ENCODE results near the gene SULT1C3. TPM values are rescaled to one million over a fixed set of nuclear protein-coding genes. Genes with fewer than 3 reads are reported as not detected.

The SULT1C3 gene
- total RNA-seq, 1 experiment from 2014 or later, result not detected

DNA sequence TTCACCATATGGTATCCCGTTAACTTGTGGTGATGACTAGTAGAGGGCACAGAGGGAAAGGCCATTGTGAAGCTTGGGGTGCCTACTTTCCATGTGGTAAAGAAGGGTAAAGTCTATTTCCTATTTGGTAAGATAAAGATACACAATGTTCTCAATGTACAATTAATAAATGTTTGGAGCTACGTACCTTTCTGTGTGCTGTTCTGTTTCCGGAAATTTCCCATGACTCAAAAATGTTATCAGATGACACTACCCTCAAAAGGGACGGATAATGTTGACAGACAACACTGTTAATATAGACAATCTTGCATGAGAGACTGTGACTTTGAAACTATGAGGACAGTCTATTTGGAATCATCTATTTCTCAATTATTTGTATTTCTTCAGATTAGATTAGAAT lies 4.2 kb upstream of the SULT1C3 start:
- DNase-seq (ENCODE audit: low read depth, low spot score), result no peak
- in situ Hi-C loops (cut with HindIII; ENCODE audit: low pct_unique_long_range_greater_than_20kb, low sequenced_read_pairs), result no loop called here

DNA sequence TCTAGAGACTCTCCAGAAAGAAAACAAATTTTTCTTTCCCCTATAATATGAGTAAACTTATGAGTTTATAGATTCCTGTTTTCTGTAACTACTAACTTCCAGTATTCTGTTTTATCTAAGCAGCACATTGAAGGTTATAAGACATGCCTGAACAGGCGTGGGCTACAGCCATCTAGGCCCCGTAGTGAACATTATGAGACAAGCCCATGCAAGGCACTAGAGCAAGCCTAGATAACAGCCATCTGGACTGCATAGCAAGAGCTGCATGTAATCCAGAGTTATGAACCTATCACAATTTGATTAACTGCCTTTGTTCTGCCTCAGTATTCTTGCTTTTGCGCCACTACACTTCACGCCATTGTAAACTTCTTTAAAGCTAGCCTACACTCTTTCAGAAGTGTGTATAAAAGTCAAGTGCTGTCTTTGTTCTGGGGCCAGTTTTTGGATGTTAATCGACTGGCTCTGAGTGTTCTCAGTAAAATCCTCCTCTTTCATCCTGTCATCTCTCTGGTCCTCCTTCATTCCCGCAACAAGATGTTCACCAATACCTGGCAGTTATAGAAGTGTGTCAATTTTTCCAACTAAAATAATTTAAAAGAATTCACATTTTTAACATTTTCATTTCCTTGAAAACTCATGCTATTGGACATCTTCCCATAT lies 3.0 kb upstream of the SULT1C3 start:
- in situ Hi-C loops (cut with HindIII; ENCODE audit: low pct_unique_long_range_greater_than_20kb, low sequenced_read_pairs), result no loop called here
- no peak for DNase-seq (ENCODE audit: low read depth, low spot score)

DNA sequence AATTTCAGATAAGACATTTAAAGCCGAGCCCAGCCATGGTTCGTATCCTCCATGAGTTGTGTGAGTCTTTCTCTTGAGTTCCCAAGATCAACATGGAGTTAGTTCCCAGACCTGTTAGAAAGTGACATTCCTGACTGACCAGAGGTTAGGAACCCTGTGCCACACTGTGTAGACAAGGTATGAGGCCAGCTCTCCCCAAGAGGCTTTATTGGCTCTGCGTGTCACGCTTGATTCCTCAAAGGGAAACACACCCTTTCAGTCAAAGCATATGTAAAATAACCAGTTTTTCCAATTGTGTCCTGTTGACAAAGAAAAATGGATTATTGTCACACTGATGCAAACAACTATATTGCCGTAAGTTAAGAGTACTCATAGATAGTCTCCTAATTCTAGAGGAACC lies 1.2 kb downstream of the SULT1C3 start:
- no peak for DNase-seq (ENCODE audit: low read depth, low spot score)

DNA sequence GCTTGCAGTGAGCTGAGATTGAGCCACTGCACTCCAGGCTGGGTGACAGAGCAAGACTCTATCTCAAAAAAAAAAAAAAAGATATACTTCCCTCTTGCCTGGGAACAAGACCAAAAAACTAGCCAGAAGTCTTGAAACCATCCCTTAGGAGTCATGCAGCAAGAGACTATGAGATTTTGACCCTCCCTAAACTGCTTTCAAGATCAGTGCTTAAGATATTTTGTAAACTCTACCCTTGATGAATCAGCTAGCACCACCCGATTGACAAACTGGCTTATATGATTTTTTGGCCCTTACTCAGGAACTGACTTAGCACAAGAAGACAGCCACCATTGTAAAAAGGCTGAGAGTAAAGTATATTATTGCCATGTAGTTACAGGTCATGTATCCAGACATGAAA lies 3.8 kb downstream of the SULT1C3 start:
- in situ Hi-C loops (cut with HindIII; ENCODE audit: low pct_unique_long_range_greater_than_20kb, low sequenced_read_pairs), result no loop called here
- DNase-seq (ENCODE audit: low read depth, low spot score), result no peak

More for the DNA sequence above, 1.2 kb downstream of the SULT1C3 start:
- in situ Hi-C loops (cut with HindIII; ENCODE audit: low pct_unique_long_range_greater_than_20kb, low sequenced_read_pairs), result no loop called here

DNA sequence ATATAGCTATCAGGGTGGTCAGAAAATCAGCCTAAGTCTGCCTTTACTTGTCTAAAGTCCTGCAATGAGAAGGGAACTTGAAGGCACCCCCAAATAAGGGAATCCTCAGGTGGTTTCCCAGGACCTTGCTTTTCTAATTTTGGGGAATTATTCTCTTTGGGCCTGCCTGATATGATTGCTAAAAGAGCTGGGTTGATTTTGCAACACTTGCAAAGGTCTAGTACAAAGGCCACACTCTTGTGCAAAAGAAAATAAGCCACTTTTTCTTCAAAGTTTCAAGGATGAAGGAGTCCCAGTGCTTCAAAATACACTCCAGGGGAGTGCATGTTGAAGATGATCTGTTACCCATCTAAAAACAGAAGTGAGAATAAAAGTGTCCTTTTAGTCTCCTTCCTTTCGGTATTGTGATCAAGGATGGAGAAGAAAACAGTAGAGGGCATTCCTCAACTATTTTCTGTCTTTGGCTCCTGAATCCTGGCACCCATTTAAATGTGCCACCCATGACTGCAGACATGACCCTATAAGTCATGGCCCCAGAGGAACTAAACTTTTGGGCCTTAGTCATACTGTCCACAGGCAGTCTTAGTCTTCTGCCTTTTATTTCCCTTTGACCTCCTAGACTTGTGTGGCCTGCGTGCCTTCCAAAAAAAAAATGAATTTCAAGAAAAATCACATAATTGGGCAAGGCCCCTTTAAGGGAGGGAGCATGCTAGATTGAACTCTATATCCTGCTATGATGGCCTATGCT lies 5.1 kb downstream of the SULT1C3 start:
- in situ Hi-C loops (cut with HindIII; ENCODE audit: low pct_unique_long_range_greater_than_20kb, low sequenced_read_pairs), result no loop called here
- DNase-seq (ENCODE audit: low read depth, low spot score), result no peak

DNA sequence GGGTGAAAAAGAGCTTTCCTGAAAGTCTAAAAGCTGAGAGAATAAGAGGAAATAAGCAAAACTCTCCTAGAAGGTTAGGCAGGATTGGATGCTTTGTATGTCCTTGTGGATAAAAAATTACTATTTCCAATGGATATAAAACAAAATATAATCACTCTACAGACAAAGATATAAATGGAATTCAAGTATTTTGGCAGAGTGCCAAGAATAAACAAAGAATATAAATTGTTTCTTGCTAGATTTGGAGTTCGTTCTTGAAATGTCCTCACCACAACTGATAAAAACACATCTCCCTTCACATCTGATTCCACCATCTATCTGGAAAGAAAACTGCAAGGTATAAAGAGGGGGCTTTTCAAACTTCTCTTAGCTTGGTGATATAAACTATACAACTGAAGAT lies 13.3 kb downstream of the SULT1C3 start:
- DNase-seq (ENCODE audit: low read depth, low spot score), result no peak
- in situ Hi-C loops (cut with HindIII; ENCODE audit: low pct_unique_long_range_greater_than_20kb, low sequenced_read_pairs), result no loop called here

DNA sequence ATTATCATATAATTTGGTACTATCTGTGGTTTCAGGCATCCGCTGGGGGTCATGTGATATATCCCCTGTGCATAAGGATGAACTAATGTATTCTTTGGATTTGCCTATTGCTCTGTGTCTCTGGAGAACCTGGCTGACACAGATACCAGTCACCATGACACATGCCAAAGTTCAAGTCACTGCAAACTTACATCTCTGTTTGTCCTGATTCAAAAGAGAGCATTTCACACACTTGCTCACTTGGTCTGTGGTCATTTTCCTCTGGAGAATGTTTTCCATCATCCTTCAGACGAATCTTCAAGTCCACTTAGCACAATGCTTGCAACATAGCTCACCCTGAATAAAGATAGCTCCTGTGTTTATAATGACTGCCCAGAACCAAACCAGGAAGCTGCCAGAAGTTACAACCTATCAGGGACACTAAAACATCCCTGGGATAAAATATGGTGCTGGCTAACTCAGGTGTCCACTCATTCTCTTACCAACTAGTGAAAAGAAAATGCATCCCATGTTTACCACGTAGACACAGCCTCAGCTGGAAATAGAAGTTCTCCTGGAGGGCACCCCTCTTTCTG lies 18.1 kb downstream of the SULT1C3 start:
- peak; percentile 4 for DNase-seq (ENCODE audit: low read depth, low spot score)
- in situ Hi-C loops (cut with HindIII; ENCODE audit: low pct_unique_long_range_greater_than_20kb, low sequenced_read_pairs), result no loop called here

DNA sequence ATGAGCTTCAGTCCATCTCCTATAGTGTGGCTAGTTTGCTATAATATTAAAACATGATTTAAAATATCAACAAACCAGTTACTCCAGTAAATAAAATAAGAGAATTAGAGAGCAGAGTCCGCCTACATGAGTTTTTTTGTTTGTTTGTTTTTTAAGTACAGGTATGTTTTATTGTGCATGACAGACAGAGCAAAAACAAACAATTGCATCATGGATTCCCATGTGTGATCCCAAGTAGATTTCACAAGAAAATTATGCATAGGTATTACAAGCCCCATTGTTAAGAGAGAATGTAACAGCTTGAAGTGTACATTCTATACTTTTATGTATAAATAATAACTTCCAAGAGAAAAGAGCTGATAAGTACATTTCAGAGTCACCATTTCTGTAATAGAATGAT lies 21.0 kb downstream of the SULT1C3 start:
- DNase-seq (ENCODE audit: low read depth, low spot score), result no peak
- in situ Hi-C loops (cut with HindIII; ENCODE audit: low pct_unique_long_range_greater_than_20kb, low sequenced_read_pairs), result no loop called here

DNA sequence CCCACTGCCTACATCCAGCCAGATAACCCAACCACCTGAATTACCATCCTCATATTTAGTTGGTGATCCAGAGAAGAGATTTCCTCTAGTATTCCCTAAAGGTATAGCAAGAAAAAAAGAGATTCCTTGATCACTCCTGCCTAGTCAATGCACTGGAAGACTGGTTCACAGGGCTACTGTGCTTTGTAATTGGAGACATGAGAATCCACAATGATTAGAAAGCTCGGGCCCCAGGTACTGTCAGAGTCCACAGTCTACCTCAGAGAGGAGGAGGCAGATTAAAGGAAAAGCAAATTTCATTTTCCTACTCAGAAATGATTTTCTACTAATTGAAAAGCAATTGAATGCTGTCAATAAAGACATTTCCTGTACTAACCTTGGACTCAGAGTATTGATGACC lies 22.3 kb downstream of the SULT1C3 start:
- in situ Hi-C loops (cut with HindIII; ENCODE audit: low pct_unique_long_range_greater_than_20kb, low sequenced_read_pairs), result no loop called here
- DNase-seq (ENCODE audit: low read depth, low spot score), result no peak

DNA sequence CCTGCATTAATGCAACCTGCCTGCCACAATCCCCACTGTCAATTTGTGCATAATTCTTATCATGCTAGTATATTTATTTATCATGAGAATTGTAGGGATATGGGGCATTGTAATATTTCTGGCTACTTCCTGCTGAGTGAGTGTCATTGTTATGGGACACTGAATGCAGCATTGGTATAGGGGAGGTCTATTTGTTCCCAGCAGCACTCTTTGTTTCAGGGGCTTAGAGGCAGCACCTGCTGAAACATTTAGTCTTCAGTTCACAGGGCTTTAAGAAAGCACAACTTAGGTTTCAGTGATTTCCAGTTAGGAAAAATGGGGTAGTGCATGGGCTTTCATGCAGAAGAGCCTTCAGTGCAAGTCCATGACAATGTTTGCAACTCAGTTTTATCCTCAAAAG lies 23.6 kb downstream of the SULT1C3 start:
- no peak for DNase-seq (ENCODE audit: low read depth, low spot score)
- in situ Hi-C loops (cut with HindIII; ENCODE audit: low pct_unique_long_range_greater_than_20kb, low sequenced_read_pairs), result no loop called here

DNA sequence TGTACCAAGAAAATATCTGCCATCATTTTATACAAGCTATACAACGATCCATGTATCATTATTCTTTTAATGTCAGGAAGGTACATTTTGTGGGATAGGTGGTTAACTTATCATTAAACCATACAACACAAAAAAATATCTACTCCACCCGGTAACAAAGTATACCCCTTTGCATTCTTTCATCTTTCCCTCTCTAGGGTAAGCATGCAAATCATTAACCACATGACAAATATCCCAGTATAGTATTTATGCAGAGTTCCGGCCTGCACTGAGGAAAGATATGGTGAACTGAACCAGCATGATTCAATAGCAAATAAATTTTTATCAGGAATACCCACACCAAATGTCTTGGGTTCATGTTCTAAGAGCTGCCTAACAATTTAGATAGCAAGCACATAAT lies 26.4 kb downstream of the SULT1C3 start:
- DNase-seq (ENCODE audit: low read depth, low spot score), result no peak
- in situ Hi-C loops (cut with HindIII; ENCODE audit: low pct_unique_long_range_greater_than_20kb, low sequenced_read_pairs), result no loop called here

DNA sequence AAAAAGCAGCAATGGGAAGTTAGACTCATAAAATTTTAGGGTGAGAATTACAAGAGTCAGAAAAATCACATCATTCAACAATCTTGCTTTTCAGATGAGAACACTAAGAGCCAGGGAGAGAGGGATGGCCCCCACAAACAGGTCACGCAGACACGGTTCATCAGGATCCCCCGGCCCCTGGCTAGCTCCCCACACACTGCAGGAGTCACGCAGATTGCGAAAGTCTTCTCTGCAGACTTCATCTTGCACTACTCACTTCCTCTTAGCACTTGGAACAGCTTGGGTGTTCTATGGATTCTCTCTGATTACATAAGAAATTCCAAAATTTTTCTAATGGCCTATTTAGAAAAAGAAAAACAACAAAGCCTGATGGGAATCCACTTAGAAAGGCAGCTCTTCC lies 27.3 kb downstream of the SULT1C3 start:
- in situ Hi-C loops (cut with HindIII; ENCODE audit: low pct_unique_long_range_greater_than_20kb, low sequenced_read_pairs), result no loop called here
- no peak for DNase-seq (ENCODE audit: low read depth, low spot score)

DNA sequence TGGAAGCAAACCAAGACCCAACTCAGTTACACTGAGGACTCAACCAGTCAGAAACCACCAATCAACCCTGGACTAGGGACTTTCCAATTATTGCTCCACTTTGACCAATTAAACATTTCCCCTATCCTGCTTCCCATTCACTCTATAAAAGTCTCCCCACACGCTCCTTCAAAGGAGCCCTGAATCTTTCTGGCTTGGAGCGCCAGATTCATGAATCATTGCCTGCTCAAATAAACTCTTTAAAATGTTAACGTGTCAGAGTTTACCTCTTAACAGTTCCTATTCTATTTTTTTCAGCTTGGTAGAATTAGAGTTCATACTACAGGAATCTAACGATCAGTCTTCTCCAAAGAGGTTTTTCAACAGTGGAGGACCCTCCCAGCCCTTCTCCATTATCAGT lies 28.2 kb downstream of the SULT1C3 start:
- DNase-seq (ENCODE audit: low read depth, low spot score), result no peak
- in situ Hi-C loops (cut with HindIII; ENCODE audit: low pct_unique_long_range_greater_than_20kb, low sequenced_read_pairs), result no loop called here

DNA sequence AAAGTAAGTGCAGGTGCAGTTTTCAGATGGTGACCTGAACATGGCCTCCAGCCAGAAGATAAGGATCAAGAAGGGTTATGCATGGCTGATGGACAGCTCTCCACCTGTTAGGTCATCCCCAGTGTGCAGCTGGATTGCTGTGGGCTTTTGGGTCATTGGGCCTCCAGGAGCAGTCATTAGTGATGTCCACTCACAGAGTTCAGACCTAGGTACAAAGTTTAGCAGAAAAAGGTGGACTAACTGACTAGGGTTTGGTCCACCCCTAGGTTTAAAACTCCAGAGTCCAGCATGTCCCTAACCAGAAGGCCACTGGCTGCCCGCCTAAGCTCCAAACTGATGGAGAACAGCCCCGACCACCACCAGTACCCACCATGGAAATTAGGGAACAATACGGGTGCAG lies 30.6 kb downstream of the SULT1C3 start:
- in situ Hi-C loops (cut with HindIII; ENCODE audit: low pct_unique_long_range_greater_than_20kb, low sequenced_read_pairs), result no loop called here
- DNase-seq (ENCODE audit: low read depth, low spot score), result no peak

DNA sequence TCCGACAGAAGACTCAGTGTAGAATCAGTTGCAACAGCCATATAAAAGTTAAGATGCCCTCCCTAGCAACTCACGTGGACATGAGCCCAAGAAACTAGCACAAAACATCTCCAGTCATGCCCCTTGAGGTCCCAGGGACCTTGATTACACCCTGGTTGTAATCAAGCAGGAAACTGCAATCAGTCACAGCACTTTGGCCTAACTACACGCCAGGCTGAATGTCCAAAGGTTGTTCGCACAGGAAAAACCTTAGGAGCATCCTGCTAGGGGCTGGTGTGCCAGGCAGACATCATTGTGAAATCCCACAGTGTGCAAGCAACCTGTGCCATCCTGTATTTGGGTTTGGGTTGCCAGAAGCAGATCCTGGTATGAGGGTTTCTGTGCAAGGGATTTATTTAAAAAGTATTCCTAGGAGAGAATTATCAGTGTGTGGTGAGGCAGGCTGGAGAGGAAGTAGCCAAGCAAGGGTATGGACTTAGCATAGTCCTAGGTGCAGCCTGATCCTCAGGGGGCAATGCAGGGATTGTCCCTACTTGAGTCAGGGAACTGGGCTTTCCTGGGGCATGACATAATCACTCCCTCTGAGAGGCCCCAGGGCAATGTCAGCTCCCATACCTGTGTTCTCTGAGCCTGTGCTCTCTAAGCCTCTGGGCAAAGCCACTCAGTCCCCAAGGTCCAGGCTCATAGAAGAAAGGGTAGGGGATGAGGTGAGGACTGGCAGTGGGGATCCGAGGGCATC lies 31.2 kb downstream of the SULT1C3 start:
- in situ Hi-C loops (cut with HindIII; ENCODE audit: low pct_unique_long_range_greater_than_20kb, low sequenced_read_pairs), result no loop called here
- no peak for DNase-seq (ENCODE audit: low read depth, low spot score)

DNA sequence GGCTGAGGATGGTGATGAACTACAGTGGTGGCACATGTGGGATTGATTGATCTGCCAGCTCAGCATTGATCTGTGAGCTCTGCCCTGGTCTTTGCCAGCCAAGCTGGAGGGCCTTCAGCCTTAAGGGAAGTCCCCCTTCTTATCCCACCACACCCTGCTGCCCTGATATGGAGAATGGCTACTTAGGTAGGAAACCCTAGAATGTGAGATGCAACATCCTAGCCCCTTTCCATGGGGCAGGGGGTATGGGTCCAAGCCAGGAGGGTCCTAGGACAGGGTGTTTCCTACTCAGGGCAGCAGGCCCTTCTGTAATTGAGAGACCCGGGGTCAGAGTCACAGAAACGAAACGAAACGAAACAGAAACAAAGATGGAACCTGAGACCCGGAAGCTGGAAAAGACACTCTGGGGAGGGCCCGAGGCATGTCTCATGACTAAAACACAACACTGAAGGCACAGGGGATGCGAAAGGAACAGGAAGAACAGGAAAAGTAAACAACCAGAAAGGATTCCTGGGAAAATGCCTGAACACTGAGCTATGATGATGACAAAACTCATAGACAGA lies 32.0 kb downstream of the SULT1C3 start:
- in situ Hi-C loops (cut with HindIII; ENCODE audit: low pct_unique_long_range_greater_than_20kb, low sequenced_read_pairs), result no loop called here
- DNase-seq (ENCODE audit: low read depth, low spot score), result peak; percentile 68

DNA sequence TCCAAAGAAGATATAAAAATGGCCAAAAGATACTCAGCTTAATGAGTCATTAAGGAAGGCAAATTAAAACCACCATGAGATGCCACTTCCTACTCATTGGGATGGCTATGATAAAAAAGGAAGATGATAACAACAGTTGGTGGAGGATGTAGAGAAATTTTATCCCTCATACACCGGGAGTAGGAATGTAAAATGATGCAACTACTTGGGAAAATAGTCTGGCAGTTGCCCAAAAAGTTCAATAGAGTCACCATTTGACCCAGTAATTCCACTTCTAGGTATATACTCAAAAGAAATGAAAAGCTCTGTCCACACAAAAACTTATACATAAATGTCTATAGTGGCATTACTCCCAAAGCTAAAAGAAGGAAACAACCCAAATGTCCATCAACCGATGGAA lies 38.9 kb downstream of the SULT1C3 start:
- in situ Hi-C loops (cut with HindIII; ENCODE audit: low pct_unique_long_range_greater_than_20kb, low sequenced_read_pairs), result no loop called here
- DNase-seq (ENCODE audit: low read depth, low spot score), result no peak

DNA sequence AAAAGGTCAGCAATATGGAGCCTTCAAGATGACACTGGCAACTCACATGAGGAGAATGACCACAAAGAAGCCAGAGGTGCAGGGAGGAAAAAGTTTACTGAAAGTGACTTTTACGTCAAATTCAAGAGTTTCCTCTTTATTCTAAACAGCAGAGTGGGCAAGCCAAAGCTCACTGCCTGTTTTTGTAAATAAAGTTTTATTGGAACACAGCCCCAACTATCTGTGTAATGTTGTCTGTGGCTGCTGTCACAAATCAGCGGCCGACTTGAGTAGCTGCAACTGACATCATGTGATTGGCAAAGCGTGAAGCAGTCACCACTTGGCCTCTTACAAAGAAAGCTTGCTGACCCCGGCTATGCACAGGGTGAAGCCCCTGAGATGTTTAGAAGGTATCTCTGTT lies 39.7 kb downstream of the SULT1C3 start:
- in situ Hi-C loops (cut with HindIII; ENCODE audit: low pct_unique_long_range_greater_than_20kb, low sequenced_read_pairs), result no loop called here
- DNase-seq (ENCODE audit: low read depth, low spot score), result no peak

All from SK-MEL-5 (cell line).